Daoy (cell line): ENCODE data around the gene MGLL. TPM values are rescaled to one million over a fixed set of nuclear protein-coding genes. Genes with fewer than 3 reads are reported as not detected.
"Not testable (repeated sequence)": the region's sequence is repeated elsewhere in the genome, so short reads cannot be mapped to it uniquely, and the experiment has no call there.

ENCODE experiments used
- DNase-seq: peaks from one replicate; pipeline ENCODE4 v3.0.0-alpha.2; 2015; ENCODE audit warnings: low read depth
- total RNA-seq: library from RNA; depleted of rRNA; stranded (reverse); fragments of >200 nt; shearing (Covaris generic); gene quantifications from 2 replicates; pipeline ENCODE4 v1.2.3, GENCODE V29; 2014

MGLL gene
- total RNA-seq, 1 experiment from 2014 or later = 37.1 TPM

- DNase-seq = no peak
Observed at GRCh38 chr3:127660621-127661251, 161.6 kb downstream of the MGLL start.

- no peak for DNase-seq
Observed at GRCh38 chr3:127658234-127658633, 164.1 kb downstream of the MGLL start.

- DNase-seq = no peak
Observed at GRCh38 chr3:127656906-127657305, 165.4 kb downstream of the MGLL start.

- DNase-seq = no peak
Observed at GRCh38 chr3:127655641-127656040, 166.7 kb downstream of the MGLL start.

GRCh38 chr3:127654993-127655392 lies 167.3 kb downstream of the MGLL start:
- DNase-seq = not testable (repeated sequence)

GRCh38 chr3:127654374-127654773 lies 167.9 kb downstream of the MGLL start:
- no peak for DNase-seq

- peak; percentile 63 for DNase-seq
Observed at GRCh38 chr3:127652246-127652995, 169.9 kb downstream of the MGLL start.

- DNase-seq = no peak
Observed at GRCh38 chr3:127651516-127652172, 170.7 kb downstream of the MGLL start.

GRCh38 chr3:127650236-127650635 lies 172.1 kb downstream of the MGLL start:
- DNase-seq = no peak

- no peak for DNase-seq
Observed at GRCh38 chr3:127647845-127648204, 174.5 kb downstream of the MGLL start.

GRCh38 chr3:127647166-127647844 lies 175.0 kb downstream of the MGLL start:
- no peak for DNase-seq

- DNase-seq = no peak
Observed at GRCh38 chr3:127646501-127647046, 175.7 kb downstream of the MGLL start.

GRCh38 chr3:127645371-127646015 lies 176.8 kb downstream of the MGLL start:
- DNase-seq = no peak

GRCh38 chr3:127644641-127645370 lies 177.5 kb downstream of the MGLL start:
- DNase-seq = no peak

- no peak for DNase-seq
Observed at GRCh38 chr3:127640042-127640355, 182.3 kb downstream of the MGLL start.

- DNase-seq = peak; percentile 35
Observed at GRCh38 chr3:127639173-127640041, 182.9 kb downstream of the MGLL start.
